Measurements from ENCODE around the gene SLC15A3. TPM values are rescaled to one million over a fixed set of nuclear protein-coding genes. Genes with fewer than 3 reads are reported as not detected.

Gene SLC15A3
- total and polyA plus RNA-seq, 2 experiments from 2014 or later, result 2.1 TPM; not detected in 1

GRCh38 chr11:60957188-60957587 is 5.2 kb upstream of the SLC15A3 start:
- Histone ChIP-seq H3K9me3 (ENCODE audit: low read depth) (no peaks in the 10 kb centered on the region), H3K4me3 (no peak overlapping the region), H3K36me3 (no peaks in the 10 kb centered on the region), H3K27ac (no peak overlapping the region), H3K27me3 (peaks cover 18% of the 10 kb centered on the region), H3K4me1 (ENCODE audit: low read depth) (peaks cover 1% of the 10 kb centered on the region)
- TF ChIP-seq, protein P1, sequence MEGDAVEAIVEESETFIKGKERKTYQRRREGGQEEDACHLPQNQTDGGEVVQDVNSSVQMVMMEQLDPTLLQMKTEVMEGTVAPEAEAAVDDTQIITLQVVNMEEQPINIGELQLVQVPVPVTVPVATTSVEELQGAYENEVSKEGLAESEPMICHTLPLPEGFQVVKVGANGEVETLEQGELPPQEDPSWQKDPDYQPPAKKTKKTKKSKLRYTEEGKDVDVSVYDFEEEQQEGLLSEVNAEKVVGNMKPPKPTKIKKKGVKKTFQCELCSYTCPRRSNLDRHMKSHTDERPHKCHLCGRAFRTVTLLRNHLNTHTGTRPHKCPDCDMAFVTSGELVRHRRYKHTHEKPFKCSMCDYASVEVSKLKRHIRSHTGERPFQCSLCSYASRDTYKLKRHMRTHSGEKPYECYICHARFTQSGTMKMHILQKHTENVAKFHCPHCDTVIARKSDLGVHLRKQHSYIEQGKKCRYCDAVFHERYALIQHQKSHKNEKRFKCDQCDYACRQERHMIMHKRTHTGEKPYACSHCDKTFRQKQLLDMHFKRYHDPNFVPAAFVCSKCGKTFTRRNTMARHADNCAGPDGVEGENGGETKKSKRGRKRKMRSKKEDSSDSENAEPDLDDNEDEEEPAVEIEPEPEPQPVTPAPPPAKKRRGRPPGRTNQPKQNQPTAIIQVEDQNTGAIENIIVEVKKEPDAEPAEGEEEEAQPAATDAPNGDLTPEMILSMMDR (IDR thresholded peaks at IDR 0.05; ENCODE audit: low read depth, low read length), result no peak
- DNase-seq (ENCODE audit: low read depth in 1 of 2, low spot score in 1 of 2), result peak in 1 of 2 donors; percentile 65

GRCh38 chr11:60955571-60955970 is 3.6 kb upstream of the SLC15A3 start:
- no peak for DNase-seq (ENCODE audit: low read depth in 1 of 2, low spot score in 1 of 2)
- Histone ChIP-seq H3K9me3 (ENCODE audit: low read depth) (no peaks in the 10 kb centered on the region), H3K36me3 (no peaks in the 10 kb centered on the region), H3K4me3 (no peak overlapping the region), H3K27me3 (peaks cover 32% of the 10 kb centered on the region), H3K27ac (no peak overlapping the region), H3K4me1 (ENCODE audit: low read depth) (no peaks in the 10 kb centered on the region)
- TF ChIP-seq, protein P1 (IDR thresholded peaks at IDR 0.05; ENCODE audit: low read depth, low read length), result no peak

DNA sequence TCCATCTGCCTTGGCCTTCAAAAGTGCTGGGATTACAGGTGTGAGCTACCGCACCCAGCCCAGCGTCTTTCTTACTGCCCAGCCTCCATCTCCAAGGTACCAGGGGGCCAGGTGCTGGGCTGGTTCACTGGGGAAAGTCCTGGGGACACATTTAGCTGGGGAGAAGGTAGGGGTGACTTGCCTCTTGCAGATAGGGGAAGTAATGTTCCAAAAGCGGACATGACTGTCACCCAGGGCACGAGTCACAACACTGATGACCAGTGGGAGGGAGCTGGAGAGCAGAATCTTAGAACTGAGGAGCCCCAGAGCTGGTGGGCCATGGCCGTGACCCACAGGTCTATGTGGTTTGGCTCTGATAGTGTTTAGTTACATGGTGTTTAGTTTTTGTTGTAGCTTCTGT is 2.4 kb upstream of the SLC15A3 start:
- Histone ChIP-seq H3K27me3 (peaks cover 44% of the 10 kb centered on the region), H3K9me3 (ENCODE audit: low read depth) (no peaks in the 10 kb centered on the region), H3K4me3 (no peak overlapping the region), H3K4me1 (ENCODE audit: low read depth) (no peaks in the 10 kb centered on the region), H3K36me3 (no peaks in the 10 kb centered on the region), H3K27ac (no peak overlapping the region)
- TF ChIP-seq, protein P1 (IDR thresholded peaks at IDR 0.05; ENCODE audit: low read depth, low read length), result no peak
- no peak for DNase-seq (ENCODE audit: low read depth in 1 of 2, low spot score in 1 of 2)

DNA sequence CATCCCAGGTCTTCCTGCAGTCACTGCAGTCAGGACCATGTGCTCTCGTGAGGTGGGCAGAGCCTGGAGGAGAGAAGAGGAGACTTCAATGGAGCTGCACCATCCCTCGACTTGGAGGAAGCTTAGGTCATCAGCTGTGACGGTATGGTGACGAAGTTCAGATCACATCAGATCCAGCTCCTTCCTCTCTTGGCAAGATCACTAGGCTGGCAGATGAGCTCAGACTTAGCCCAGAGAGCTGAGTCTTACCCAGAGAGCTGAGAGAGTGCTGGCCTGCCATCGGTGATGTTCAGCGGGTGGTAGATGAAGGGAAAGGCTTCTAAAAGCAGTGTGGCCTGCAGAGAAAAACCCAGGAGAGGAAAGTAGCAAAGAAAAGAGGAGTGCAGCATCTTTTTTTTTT is 1.8 kb upstream of the SLC15A3 start:
- TF ChIP-seq, protein P1 (IDR thresholded peaks at IDR 0.05; ENCODE audit: low read depth, low read length), result no peak
- H3K36me3 ChIP-seq, result no peaks in the 10 kb centered on the region
- no peaks in the 10 kb centered on the region for H3K4me1 ChIP-seq (ENCODE audit: low read depth)
- H3K27me3 ChIP-seq, result peaks cover 47% of the 10 kb centered on the region
- no peak overlapping the region for H3K4me3 ChIP-seq
- no peaks in the 10 kb centered on the region for H3K9me3 ChIP-seq (ENCODE audit: low read depth)
- DNase-seq (ENCODE audit: low read depth in 1 of 2, low spot score in 1 of 2), result no peak
- H3K27ac ChIP-seq, result no peak overlapping the region

DNA sequence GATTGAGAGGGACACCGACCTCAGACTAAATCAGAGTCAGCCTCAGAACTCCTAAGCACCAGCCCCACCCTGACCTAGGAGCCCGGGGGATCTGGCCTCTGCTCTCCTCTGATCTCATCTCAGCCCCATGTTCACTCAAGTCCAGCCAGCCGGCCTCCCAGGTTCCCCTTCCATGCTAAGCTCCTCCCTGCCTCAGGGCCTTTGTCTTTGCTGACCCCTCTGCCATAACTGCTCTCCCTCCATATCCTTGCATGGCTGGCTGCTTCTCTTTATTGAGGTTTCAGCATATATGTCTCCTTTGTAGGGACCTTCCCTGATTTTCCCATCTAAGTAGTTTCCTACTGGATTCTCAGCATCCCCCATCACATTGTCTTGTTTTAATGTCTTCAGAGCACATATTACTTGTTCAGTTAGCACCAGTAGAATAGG is 780 bp upstream of the SLC15A3 start:
- Histone ChIP-seq H3K4me3 (no peak overlapping the region), H3K27ac (no peak overlapping the region), H3K9me3 (ENCODE audit: low read depth) (no peaks in the 10 kb centered on the region), H3K36me3 (no peaks in the 10 kb centered on the region), H3K4me1 (ENCODE audit: low read depth) (no peaks in the 10 kb centered on the region), H3K27me3 (peaks cover 50% of the 10 kb centered on the region)
- TF ChIP-seq, protein P1 (IDR thresholded peaks at IDR 0.05; ENCODE audit: low read depth, low read length), result no peak
- no peak for DNase-seq (ENCODE audit: low read depth in 1 of 2, low spot score in 1 of 2)

DNA sequence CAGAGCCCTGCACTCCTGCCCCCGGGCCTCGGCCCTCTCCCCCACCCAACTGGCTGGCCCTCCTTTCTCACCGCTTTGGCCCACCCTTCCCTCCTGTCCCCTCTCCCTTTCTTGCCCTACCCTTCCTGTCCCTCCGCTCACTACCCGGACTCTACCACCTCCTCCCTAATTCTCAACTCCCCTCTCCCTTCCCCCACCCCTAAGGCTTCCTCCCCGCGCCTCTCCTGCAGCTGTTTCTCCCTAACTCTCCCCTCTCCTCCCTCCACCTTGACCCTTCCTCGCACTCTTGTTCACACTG is 421 bp downstream of the SLC15A3 start:
- H3K9me3 ChIP-seq (ENCODE audit: low read depth), result no peaks in the 10 kb centered on the region
- H3K4me3 ChIP-seq, result no peak overlapping the region
- peaks cover 50% of the 10 kb centered on the region for H3K27me3 ChIP-seq
- peak in 1 of 2 donors; percentile 19 for DNase-seq (ENCODE audit: low read depth in 1 of 2, low spot score in 1 of 2)
- no peaks in the 10 kb centered on the region for H3K36me3 ChIP-seq
- TF ChIP-seq, protein P1 (IDR thresholded peaks at IDR 0.05; ENCODE audit: low read depth, low read length), result no peak
- H3K4me1 ChIP-seq (ENCODE audit: low read depth), result no peaks in the 10 kb centered on the region
- H3K27ac ChIP-seq, result no peak overlapping the region
